Neuronal stem cell (in vitro differentiated cells): ENCODE results near the gene REC114.
"Not testable (repeated sequence)": the region's sequence is repeated elsewhere in the genome, so short reads cannot be mapped to it uniquely, and the experiment has no call there.

Experiments
- DNase-seq: peaks from one replicate; pipeline ENCODE4 v3.0.0-alpha.2; 2013; ENCODE audit warnings: low spot score
- H2AFZ ChIP-seq: one replicate; pipeline ENCODE4 v1.6.1; 2013; ENCODE audit warnings: mild to moderate bottlenecking, low read length, inconsistent platforms
- H2AK5ac ChIP-seq: 2 replicates; pipeline ENCODE4 v1.6.1; 2013; ENCODE audit warnings: low read depth, mild to moderate bottlenecking, inconsistent platforms, low read length, moderate library complexity, mixed read lengths
- H2BK120ac ChIP-seq: 2 replicates; pipeline ENCODE4 v1.6.1; 2013; ENCODE audit warnings: low read depth, mild to moderate bottlenecking, inconsistent platforms, low read length, moderate library complexity, mixed read lengths
- H2BK12ac ChIP-seq: one replicate; pipeline ENCODE4 v1.6.1; 2013; ENCODE audit warnings: low read length, inconsistent platforms
- H2BK15ac ChIP-seq: 2 replicates; pipeline ENCODE4 v1.6.1; 2013; ENCODE audit warnings: mild to moderate bottlenecking, low read length, inconsistent platforms, mixed read lengths
- H2BK5ac ChIP-seq: one replicate; pipeline ENCODE4 v1.6.1; 2013; ENCODE audit warnings: inconsistent platforms, mild to moderate bottlenecking, low read length, moderate library complexity
- H3K14ac ChIP-seq: one replicate; pipeline ENCODE4 v1.6.1; 2013; ENCODE audit warnings: low read length, inconsistent platforms
- H3K18ac ChIP-seq: 2 replicates; pipeline ENCODE4 v1.6.1; 2013; ENCODE audit warnings: low read length, inconsistent platforms
- H3K23ac ChIP-seq: 2 replicates; pipeline ENCODE4 v1.6.1; 2013; ENCODE audit warnings: low read depth, mild to moderate bottlenecking, mixed read lengths, low read length, inconsistent platforms; ENCODE audit not compliant: poor library complexity
- H3K27ac ChIP-seq: replicated peaks from 3 replicates; pipeline ENCODE4 v1.5.1; 2013; ENCODE audit warnings: low read length, inconsistent platforms
- H3K27me3 ChIP-seq, 3 experiments: 2 replicates each; pipeline ENCODE4 v1.6.1; 2013; ENCODE audit warnings: low read length in 3 of 3, mild to moderate bottlenecking in 2 of 3, inconsistent platforms in 1 of 3, low read depth in 1 of 3, mixed read lengths in 1 of 3, moderate library complexity in 1 of 3; ENCODE audit not compliant: control insufficient read depth in 3 of 3, insufficient read depth in 3 of 3
- H3K36me3 ChIP-seq, 2 donors: replicated peaks in 1 of 2; 2 replicates each; pipeline ENCODE4 v1.6.1; 2013; ENCODE audit warnings: low read length in 2 of 2; ENCODE audit not compliant: control insufficient read depth in 2 of 2, insufficient read depth in 2 of 2
- H3K4ac ChIP-seq: 2 replicates; pipeline ENCODE4 v1.6.1; 2013; ENCODE audit warnings: inconsistent platforms, mild to moderate bottlenecking, low read length, moderate library complexity
- H3K4me1 ChIP-seq, 2 donors: 1 replicate in 1 of 2; 2 replicates in 1 of 2; pipeline ENCODE4 v1.6.1; 2013; ENCODE audit warnings: low read length in 2 of 2, low read depth in 1 of 2; ENCODE audit not compliant: control insufficient read depth in 2 of 2, insufficient read depth in 1 of 2
- H3K4me2 ChIP-seq: one replicate; pipeline ENCODE4 v1.6.1; 2013; ENCODE audit warnings: mild to moderate bottlenecking, low read length, inconsistent platforms; ENCODE audit not compliant: insufficient read depth, poor library complexity, severe bottlenecking
- H3K4me3 ChIP-seq, 2 donors: 2 replicates each; pipeline ENCODE4 v1.5.1; 2013; ENCODE audit warnings: low read length in 2 of 2, mild to moderate bottlenecking in 2 of 2, inconsistent platforms in 1 of 2, moderate library complexity in 1 of 2
- H3K79me1 ChIP-seq: one replicate; pipeline ENCODE4 v1.6.1; 2013; ENCODE audit warnings: low read depth, mild to moderate bottlenecking, inconsistent platforms, low read length, moderate library complexity
- H3K9ac ChIP-seq: one replicate; pipeline ENCODE4 v1.6.1; 2013; ENCODE audit warnings: mild to moderate bottlenecking, low read depth, low read length, inconsistent platforms; ENCODE audit not compliant: poor library complexity
- H3K9me3 ChIP-seq, 2 donors: replicated peaks in 1 of 2; 2 replicates each; pipeline versions ENCODE3 to v1.6.1; 2013; ENCODE audit warnings: low read length in 2 of 2, mild to moderate bottlenecking in 2 of 2, inconsistent platforms in 1 of 2, low read depth in 1 of 2, mixed read lengths in 1 of 2, moderate library complexity in 1 of 2; ENCODE audit not compliant: control insufficient read depth in 2 of 2, insufficient read depth in 1 of 2
- H4K8ac ChIP-seq: one replicate; pipeline ENCODE4 v1.6.1; 2013; ENCODE audit warnings: low read depth, mild to moderate bottlenecking, inconsistent platforms, low read length, moderate library complexity
- H4K91ac ChIP-seq: one replicate; pipeline ENCODE4 v1.6.1; 2013; ENCODE audit warnings: low read length, low read depth, mild to moderate bottlenecking, inconsistent platforms; ENCODE audit not compliant: poor library complexity
- WGBS, 2 donors: extraction: QIAGEN DNeasy Blood & Tissue Kit; methylation state at CpG; one replicate each; pipeline ENCODE4 v1.1.7; 2013; ENCODE audit warnings: missing lambda C conversion rate in 2 of 2, mixed read lengths in 1 of 2; ENCODE audit not compliant: insufficient read length in 2 of 2, insufficient replicate concordance in 1 of 2; ENCODE audit errors: extremely low coverage in 2 of 2; 5-methylcytosine and 5-hydroxymethylcytosine counted together

The REC114 gene

GRCh38 chr15:73431329-73431728 is 11.6 kb upstream of the REC114 start:
- not testable (repeated sequence) for H3K36me3 ChIP-seq, H3K23ac ChIP-seq, H2BK15ac ChIP-seq, H3K4me3 ChIP-seq, H2BK120ac ChIP-seq, H3K4ac ChIP-seq, H3K14ac ChIP-seq, H3K4me1 ChIP-seq, H4K91ac ChIP-seq, H3K79me1 ChIP-seq, H3K9me3 ChIP-seq, DNase-seq, H3K18ac ChIP-seq, H2AK5ac ChIP-seq, H3K4me2 ChIP-seq, H2AFZ ChIP-seq, H3K9ac ChIP-seq, H2BK12ac ChIP-seq, H2BK5ac ChIP-seq, H4K8ac ChIP-seq, H3K27ac ChIP-seq
- peaks cover 0 to 19% (median 0%) of the 10 kb centered on the region in 3 experiments for H3K27me3 ChIP-seq
- WGBS, 2 donors = no CpG with 5 or more reads among the region's 7 CpGs

GRCh38 chr15:73433873-73434272 is 9.1 kb upstream of the REC114 start:
- H3K4ac ChIP-seq = no peak overlapping the region
- H2AFZ ChIP-seq = no peak overlapping the region

DNA sequence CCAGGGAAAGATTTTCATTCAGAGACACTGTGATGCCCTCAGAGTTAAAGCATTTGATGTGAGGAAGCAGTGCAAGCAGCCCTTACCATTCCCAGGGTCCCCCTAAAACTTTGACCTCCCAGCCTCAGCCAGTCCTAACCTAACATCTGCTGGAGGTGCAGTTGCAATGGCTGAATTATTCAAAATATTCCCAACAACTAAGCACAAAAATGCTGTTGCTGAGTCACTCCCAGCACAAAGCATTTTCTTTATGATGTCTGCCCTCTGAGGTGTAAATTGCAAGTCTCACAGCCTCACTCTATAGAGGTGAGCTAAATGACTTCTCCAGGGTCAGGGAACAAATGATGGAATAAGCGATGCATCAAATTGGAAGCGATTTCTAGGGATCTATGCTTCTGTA is 6.4 kb upstream of the REC114 start:
- Histone ChIP-seq H2AFZ (no peak overlapping the region), H3K27me3 (peaks cover 0 to 25% (median 0%) of the 10 kb centered on the region in 3 experiments), H4K91ac (no peak overlapping the region), H2BK12ac (no peak overlapping the region), H2BK5ac (no peak overlapping the region), H3K4ac (no peak overlapping the region), H2BK120ac (no peak overlapping the region), H2AK5ac (no peak overlapping the region), H4K8ac (no peak overlapping the region), H3K4me3 (no peak overlapping the region), H3K9me3 (no peaks in the 10 kb centered on the region), H3K14ac (no peak overlapping the region), H3K4me2 (no peak overlapping the region), H2BK15ac (no peak overlapping the region), H3K4me1 (no peaks in the 10 kb centered on the region), H3K18ac (no peak overlapping the region), H3K79me1 (no peaks in the 10 kb centered on the region), H3K23ac (no peak overlapping the region), H3K27ac (no peak overlapping the region), H3K9ac (no peak overlapping the region), H3K36me3 (no peaks in the 10 kb centered on the region)
- no peak for DNase-seq
- WGBS, 2 donors = no CpG with 5 or more reads among the region's 2 CpGs

More at GRCh38 chr15:73433873-73434272, 9.1 kb upstream of the REC114 start:
- Histone ChIP-seq H2BK5ac (no peak overlapping the region), H3K27ac (no peak overlapping the region), H2BK120ac (no peak overlapping the region), H3K9ac (no peak overlapping the region), H3K18ac (no peak overlapping the region), H3K14ac (no peak overlapping the region), H3K23ac (no peak overlapping the region), H2BK15ac (no peak overlapping the region), H3K27me3 (peaks cover 0 to 24% (median 0%) of the 10 kb centered on the region in 3 experiments), H3K79me1 (no peaks in the 10 kb centered on the region), H3K4me2 (no peak overlapping the region), H3K36me3 (no peaks in the 10 kb centered on the region), H2AK5ac (no peak overlapping the region), H2BK12ac (no peak overlapping the region), H3K4me1 (no peaks in the 10 kb centered on the region), H4K91ac (no peak overlapping the region), H3K4me3 (no peak overlapping the region), H3K9me3 (no peaks in the 10 kb centered on the region), H4K8ac (no peak overlapping the region)
- WGBS, 2 donors = no CpG with 5 or more reads among the region's 4 CpGs
- DNase-seq = no peak

- Histone ChIP-seq H3K27ac (no peak overlapping the region), H3K9me3 (no peaks in the 10 kb centered on the region), H3K27me3 (peaks cover 0 to 30% (median 0%) of the 10 kb centered on the region in 3 experiments), H2AK5ac (no peak overlapping the region), H2BK120ac (no peak overlapping the region), H3K36me3 (no peaks in the 10 kb centered on the region), H3K4me1 (no peaks in the 10 kb centered on the region), H2BK15ac (no peak overlapping the region), H3K23ac (no peak overlapping the region), H3K4me3 (no peak overlapping the region), H4K8ac (no peak overlapping the region), H3K9ac (no peak overlapping the region), H4K91ac (no peak overlapping the region), H3K4me2 (no peak overlapping the region), H2AFZ (no peak overlapping the region), H3K4ac (no peak overlapping the region), H2BK5ac (no peak overlapping the region), H3K79me1 (no peaks in the 10 kb centered on the region), H3K18ac (no peak overlapping the region), H2BK12ac (no peak overlapping the region), H3K14ac (no peak overlapping the region)
- no peak for DNase-seq
- WGBS, 2 donors = no CpG with 5 or more reads among the region's 4 CpGs
Observed at GRCh38 chr15:73437543-73438109, 5.3 kb upstream of the REC114 start.
